Gastrocnemius medialis (tissue), 4 donors: ENCODE results near the gene TMEM88. TPM values are rescaled to one million over a fixed set of nuclear protein-coding genes. Genes with fewer than 3 reads are reported as not detected.
"Not testable (repeated sequence)": the region's sequence is repeated elsewhere in the genome, so short reads cannot be mapped to it uniquely, and the experiment has no call there.

Source experiments
- ATAC-seq, 2 donors: fragments of 150-250 bp; one replicate each; pipeline ENCODE4 v1.9.1; 2016
- DNase-seq, 2 donors: peaks; one replicate each; pipeline ENCODE4 v3.0.0-alpha.2; 2019
- H3K27ac ChIP-seq, 4 donors: fragments of 200-600 bp; sonication (generic); 1 replicate in 1 of 4; 2 replicates in 3 of 4; pipeline ENCODE4 v1.5.1; 2016 to 2018; ENCODE audit warnings: mild to moderate bottlenecking in 2 of 4, moderate library complexity in 1 of 4
- H3K27me3 ChIP-seq, 3 donors: fragments of 200-600 bp; sonication (generic) in 2 of 3; 1 replicate in 1 of 3; 2 replicates in 2 of 3; pipeline versions ENCODE4 v1.5.1 to v1.6.0; 2016 to 2019; ENCODE audit warnings: mild to moderate bottlenecking in 1 of 3, moderate library complexity in 1 of 3
- H3K36me3 ChIP-seq, 2 donors: fragments of 200-600 bp; sonication (generic) in 1 of 2; one replicate each; pipeline ENCODE4 v1.5.1; 2017 to 2018
- H3K4me1 ChIP-seq, 2 donors: fragments of 200-600 bp; sonication (generic) in 1 of 2; one replicate each; pipeline ENCODE4 v1.5.1; 2016 to 2017; ENCODE audit warnings: mild to moderate bottlenecking in 2 of 2
- H3K4me3 ChIP-seq, 4 donors: fragments of 200-600 bp; sonication (generic) in 3 of 4; 1 replicate in 1 of 4; 2 replicates in 3 of 4; pipeline ENCODE4 v1.5.1; 2016 to 2019; ENCODE audit warnings: mild to moderate bottlenecking in 2 of 4
- H3K9me3 ChIP-seq, 3 donors: fragments of 200-600 bp; sonication (generic) in 2 of 3; 1 replicate in 1 of 3; 2 replicates in 2 of 3; pipeline ENCODE4 v1.5.1; 2016 to 2019
- POLR2A ChIP-seq, 2 donors: fragments of 450-650 bp; IDR thresholded peaks; one replicate each; pipeline ENCODE4 v1.6.1; 2017; ENCODE audit warnings: antibody characterized with exemption in 2 of 2, mild to moderate bottlenecking in 2 of 2, moderate library complexity in 2 of 2
- in situ Hi-C, 4 donors: fragments of 200-750 bp; cut with MboI; loops; one replicate each; pipeline versions ENCODE4 v1.15.0 to v1.8.0; 2017; ENCODE audit warnings: low sequenced_read_pairs in 4 of 4
- intact Hi-C: fragments of 100-400 bp; cut with DNase I; formaldehyde crosslinking; loops from one replicate; pipeline ENCODE4 v1.15.1; 2023; ENCODE audit warnings: low total_unique reads
- total RNA-seq, 4 donors: library from RNA; depleted of rRNA; stranded (reverse); fragments of >200 nt; gene quantifications; one replicate each; pipeline versions ENCODE4 v1.1.0 to v1.2.3, GENCODE V29; 2016
- TF ChIP-seq, protein P1 (sequence below), 5 experiments: fragments of 450-650 bp in 3 of 5; fragments of 200-600 bp in 2 of 5; sonication (generic) in 2 of 5; IDR thresholded peaks in 4 of 5; conservative IDR thresholded peaks in 1 of 5; 1 replicate in 4 of 5; 2 replicates in 1 of 5; pipeline ENCODE4 v1.5.1; 2016 to 2019; ENCODE audit warnings: antibody characterized with exemption in 5 of 5, mild to moderate bottlenecking in 3 of 5, moderate library complexity in 3 of 5

Gene TMEM88, protein sequence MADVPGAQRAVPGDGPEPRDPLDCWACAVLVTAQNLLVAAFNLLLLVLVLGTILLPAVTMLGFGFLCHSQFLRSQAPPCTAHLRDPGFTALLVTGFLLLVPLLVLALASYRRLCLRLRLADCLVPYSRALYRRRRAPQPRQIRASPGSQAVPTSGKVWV
- 10 to 100 TPM; 18.8 to 56.8 (median 27.9) TPM for total RNA-seq

DNA sequence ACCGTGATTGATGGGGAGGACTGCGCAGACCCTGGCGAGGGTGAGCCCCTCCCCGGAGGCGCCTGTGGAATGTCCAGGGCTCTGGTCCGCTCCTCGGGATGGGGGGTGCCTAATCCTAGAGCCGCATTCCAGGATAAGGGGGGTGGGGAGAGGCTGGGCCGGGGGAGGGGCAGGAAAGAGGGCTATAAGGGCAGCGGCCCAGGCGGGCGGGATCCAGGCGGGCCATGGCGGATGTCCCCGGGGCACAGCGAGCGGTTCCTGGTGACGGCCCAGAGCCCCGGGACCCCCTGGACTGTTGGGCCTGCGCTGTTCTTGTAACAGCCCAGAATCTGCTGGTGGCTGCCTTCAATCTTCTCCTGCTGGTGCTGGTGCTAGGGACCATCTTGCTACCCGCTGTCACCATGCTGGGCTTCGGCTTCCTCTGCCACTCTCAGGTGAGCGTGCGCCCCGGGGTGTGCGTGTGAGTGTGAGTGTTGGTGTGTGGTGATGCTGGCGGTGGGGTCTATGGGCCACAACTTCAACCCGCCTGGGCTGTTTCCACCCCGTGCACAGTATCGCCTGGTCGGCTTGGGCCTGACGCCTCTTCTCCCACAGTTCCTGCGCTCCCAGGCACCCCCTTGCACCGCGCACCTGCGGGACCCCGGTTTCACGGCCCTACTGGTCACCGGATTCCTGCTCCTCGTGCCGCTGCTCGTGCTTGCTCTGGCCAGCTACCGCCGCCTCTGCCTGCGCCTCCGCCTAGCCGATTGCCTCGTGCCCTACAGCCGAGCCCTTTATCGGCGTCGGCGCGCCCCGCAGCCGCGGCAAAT lies at the start of gene TMEM88:
Gene TMEM88, plus strand, starts transcription at position 216 of the 809 bp plus-strand sequence. Its CDS starts 9 bp downstream, at position 225.
- in situ Hi-C loops (loop anchor here in 2 of 4 donors (25.0 kb wide), 1 partner anchor 132 kb away; no protein-coding TSS in a partner anchor), intact Hi-C loops (loop anchor here (5.0 to 10.0 kb wide), 3 partner anchors 62 to 110 kb away; partner anchors contain the start of genes CNTROB, RNF227 and TRAPPC1)
- Histone ChIP-seq H3K9me3 (no peaks in the 10 kb centered on the region), H3K4me1 (peaks cover 29 to 37% of the 10 kb centered on the region in 2 donors), H3K4me3 (peak within 1 kb of the TSS; percentile 65 to 87 (median 80)), H3K36me3 (peaks cover 0 to 23% of the 10 kb centered on the region in 2 donors), H3K27me3 (no peaks in the 10 kb centered on the region), H3K27ac (peak within 1 kb of the TSS; percentile 91 to 99 (median 96))
- peak in 1 of 2 donors; percentile 17 for DNase-seq
- ATAC-seq, result no peak
- TF ChIP-seq POLR2A (IDR thresholded peaks at IDR 0.05), result no peak
- TF ChIP-seq, protein P1, sequence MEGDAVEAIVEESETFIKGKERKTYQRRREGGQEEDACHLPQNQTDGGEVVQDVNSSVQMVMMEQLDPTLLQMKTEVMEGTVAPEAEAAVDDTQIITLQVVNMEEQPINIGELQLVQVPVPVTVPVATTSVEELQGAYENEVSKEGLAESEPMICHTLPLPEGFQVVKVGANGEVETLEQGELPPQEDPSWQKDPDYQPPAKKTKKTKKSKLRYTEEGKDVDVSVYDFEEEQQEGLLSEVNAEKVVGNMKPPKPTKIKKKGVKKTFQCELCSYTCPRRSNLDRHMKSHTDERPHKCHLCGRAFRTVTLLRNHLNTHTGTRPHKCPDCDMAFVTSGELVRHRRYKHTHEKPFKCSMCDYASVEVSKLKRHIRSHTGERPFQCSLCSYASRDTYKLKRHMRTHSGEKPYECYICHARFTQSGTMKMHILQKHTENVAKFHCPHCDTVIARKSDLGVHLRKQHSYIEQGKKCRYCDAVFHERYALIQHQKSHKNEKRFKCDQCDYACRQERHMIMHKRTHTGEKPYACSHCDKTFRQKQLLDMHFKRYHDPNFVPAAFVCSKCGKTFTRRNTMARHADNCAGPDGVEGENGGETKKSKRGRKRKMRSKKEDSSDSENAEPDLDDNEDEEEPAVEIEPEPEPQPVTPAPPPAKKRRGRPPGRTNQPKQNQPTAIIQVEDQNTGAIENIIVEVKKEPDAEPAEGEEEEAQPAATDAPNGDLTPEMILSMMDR (IDR thresholded peaks at IDR 0.05 in 4 of 5, conservative IDR thresholded peaks at IDR 0.05 in 1 of 5), result no peak

DNA sequence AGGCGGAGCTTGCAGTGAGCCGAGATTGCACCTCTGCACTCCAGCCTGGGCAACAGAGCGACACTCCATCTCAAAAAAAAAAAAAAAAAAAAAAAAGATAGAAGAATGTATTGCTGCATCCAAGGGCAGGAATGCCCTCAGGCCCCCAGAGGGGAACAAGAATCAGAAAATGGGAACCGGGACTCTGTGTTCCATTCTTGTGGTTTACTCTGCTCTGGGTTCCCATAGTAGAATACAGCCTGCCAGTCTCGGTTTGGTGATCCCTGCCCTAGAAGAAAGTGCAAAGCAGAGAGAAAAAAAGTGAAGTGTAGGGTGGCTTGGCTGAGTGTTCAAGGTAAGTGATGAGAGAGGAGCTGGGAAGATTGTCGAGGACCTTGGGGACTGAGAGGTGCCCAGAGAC lies 48.3 kb upstream of the TMEM88 start:
- no peaks in the 10 kb centered on the region for H3K36me3 ChIP-seq
- in situ Hi-C loops (no loop called here), intact Hi-C loops (no loop called here)
- H3K27ac ChIP-seq, result no peak overlapping the region
- DNase-seq (no peak), ATAC-seq (no peak)
- TF ChIP-seq, protein P1 (IDR thresholded peaks at IDR 0.05 in 4 of 5, conservative IDR thresholded peaks at IDR 0.05 in 1 of 5), result no peak
- no peak for TF ChIP-seq POLR2A (IDR thresholded peaks at IDR 0.05)
- no peaks in the 10 kb centered on the region for H3K27me3 ChIP-seq
- no peaks in the 10 kb centered on the region for H3K4me1 ChIP-seq
- H3K4me3 ChIP-seq, result no peak overlapping the region
- no peaks in the 10 kb centered on the region for H3K9me3 ChIP-seq

GRCh38 chr17:7807206-7807605 lies 47.7 kb upstream of the TMEM88 start:
- in situ Hi-C loops (no loop called here), intact Hi-C loops (no loop called here)
- ATAC-seq (no peak), DNase-seq (no peak)
- Histone ChIP-seq H3K36me3 (no peaks in the 10 kb centered on the region), H3K27ac (no peak overlapping the region), H3K4me3 (no peak overlapping the region), H3K9me3 (no peaks in the 10 kb centered on the region), H3K27me3 (no peaks in the 10 kb centered on the region), H3K4me1 (no peaks in the 10 kb centered on the region)
- TF ChIP-seq, protein P1 (IDR thresholded peaks at IDR 0.05 in 4 of 5, conservative IDR thresholded peaks at IDR 0.05 in 1 of 5), result no peak
- TF ChIP-seq POLR2A (IDR thresholded peaks at IDR 0.05), result no peak

DNA sequence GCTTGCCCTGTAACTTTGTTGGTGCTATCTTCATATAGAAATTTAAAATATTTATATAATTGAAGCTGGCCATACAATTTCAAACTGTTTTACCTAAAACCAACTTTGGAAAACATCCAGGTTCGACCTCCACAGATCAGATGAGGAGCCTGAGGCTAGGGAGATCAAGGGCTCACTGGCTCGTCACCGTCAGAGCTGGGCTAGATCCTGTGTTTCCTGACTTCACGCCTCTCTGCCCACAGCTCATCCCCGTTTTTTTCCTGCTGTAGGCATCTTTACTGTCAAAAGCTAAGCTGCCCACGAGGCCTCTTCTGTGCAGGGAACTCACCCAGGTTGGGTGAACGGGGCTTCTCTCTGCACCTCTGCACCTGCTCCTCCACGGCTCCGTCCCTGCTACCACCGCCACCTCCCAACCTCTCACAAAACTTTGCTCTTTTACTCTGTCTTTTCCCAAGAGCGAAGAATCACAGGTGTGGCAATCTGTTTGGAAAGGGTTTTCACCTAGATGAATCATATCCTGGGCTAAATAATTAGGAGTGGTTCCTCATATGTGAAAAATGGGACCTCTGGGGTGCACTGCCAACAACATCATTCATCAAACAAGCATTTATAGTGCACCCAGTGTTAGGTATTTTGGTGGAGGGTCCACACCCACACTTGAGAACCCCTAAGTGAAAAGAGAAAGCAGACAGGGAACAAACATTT lies 45.6 kb upstream of the TMEM88 start:
- intact Hi-C loops, result no loop called here
- DNase-seq (no peak), ATAC-seq (no peak)
- H3K4me1 ChIP-seq, result no peaks in the 10 kb centered on the region
- H3K27ac ChIP-seq, result no peak overlapping the region
- in situ Hi-C loops, result no loop called here
- TF ChIP-seq, protein P1 (IDR thresholded peaks at IDR 0.05 in 4 of 5, conservative IDR thresholded peaks at IDR 0.05 in 1 of 5), result no peak
- TF ChIP-seq POLR2A (IDR thresholded peaks at IDR 0.05), result no peak
- no peaks in the 10 kb centered on the region for H3K9me3 ChIP-seq
- no peaks in the 10 kb centered on the region for H3K36me3 ChIP-seq
- H3K4me3 ChIP-seq, result no peak overlapping the region
- H3K27me3 ChIP-seq, result no peaks in the 10 kb centered on the region

- H3K9me3 ChIP-seq, ATAC-seq, intact Hi-C loops, DNase-seq, H3K4me3 ChIP-seq, H3K27ac ChIP-seq, H3K27me3 ChIP-seq, H3K4me1 ChIP-seq, H3K36me3 ChIP-seq: not testable (repeated sequence)
- in situ Hi-C loops, result loop anchor here in 1 of 4 donors (10.0 kb wide), 1 partner anchor 55 kb away; no protein-coding TSS in a partner anchor
Observed at GRCh38 chr17:7809791-7810343, 45.0 kb upstream of the TMEM88 start.
